IMR-90 (cell line): ENCODE results near the gene F5. TPM values are rescaled to one million over a fixed set of nuclear protein-coding genes. Genes with fewer than 3 reads are reported as not detected.
A peak's percentile ranks its signal among the peaks of the same experiment; 100 is the strongest.

Experiments
- ATAC-seq: fragments of 200-7000 bp; cut with Tn5 transposase; 2 replicates; pipeline ENCODE4 v1.9.1; 2020; ENCODE audit warnings: low read depth, mild to moderate bottlenecking, moderate library complexity
- BruUV-seq: library from RNA; stranded (reverse); fragments of 400-500 nt; replicated peaks from 2 replicates; lab custom pipeline; 2021; lab: Mats Ljungman, UMichigan
- CTCF ChIA-PET: fragments of 300-600 bp; formaldehyde crosslinking; extraction: SDS; loops from one replicate; lab custom pipeline; 2021; ENCODE audit warnings: antibody characterized with exemption; lab: Yijun Ruan, JAX
- POLR2A ChIA-PET: fragments of 300-600 bp; sonication (Branson Sonifier 250); formaldehyde crosslinking; loops from one replicate; lab custom pipeline; 2022; ENCODE audit warnings: antibody characterized with exemption; ENCODE audit not compliant: unreplicated experiment; lab: Charles Lee
- DNase-seq: peaks from one replicate; pipeline ENCODE4 v3.0.0; 2013
- H2AFZ ChIP-seq: replicated peaks from 2 replicates; pipeline ENCODE3; 2013; ENCODE audit warnings: low read length, mild to moderate bottlenecking; ENCODE audit not compliant: poor library complexity
- H2AK5ac ChIP-seq: 2 replicates; pipeline ENCODE4 v1.6.1; 2013; ENCODE audit warnings: low read depth, low read length, inconsistent platforms
- H2AK9ac ChIP-seq: replicated peaks from 2 replicates; pipeline ENCODE3; 2013; ENCODE audit warnings: mild to moderate bottlenecking, low read depth, low read length, moderate library complexity; ENCODE audit not compliant: poor library complexity
- H2BK120ac ChIP-seq: 2 replicates; pipeline ENCODE4 v1.6.1; 2013; ENCODE audit warnings: low read depth, low read length, inconsistent platforms
- H2BK15ac ChIP-seq: 3 replicates; pipeline ENCODE4 v1.6.1; 2013; ENCODE audit warnings: low read depth, low read length, inconsistent platforms
- H2BK20ac ChIP-seq: 2 replicates; pipeline ENCODE4 v1.6.1; 2013; ENCODE audit warnings: low read depth, mild to moderate bottlenecking, inconsistent platforms, low read length, moderate library complexity
- H2BK5ac ChIP-seq: 2 replicates; pipeline ENCODE4 v1.6.1; 2013; ENCODE audit warnings: mild to moderate bottlenecking, low read depth, low read length, inconsistent platforms; ENCODE audit not compliant: poor library complexity, severe bottlenecking
- H3K14ac ChIP-seq: replicated peaks from 2 replicates; pipeline ENCODE4 v1.6.1; 2013; ENCODE audit warnings: low read depth, low read length, inconsistent platforms
- H3K18ac ChIP-seq: 2 replicates; pipeline ENCODE4 v1.6.1; 2013; ENCODE audit warnings: low read depth, low read length, control low read depth
- H3K23ac ChIP-seq: 2 replicates; pipeline ENCODE4 v1.6.1; 2013; ENCODE audit warnings: low read depth, low read length, inconsistent platforms
- H3K27ac ChIP-seq: 2 replicates; pipeline ENCODE4 v1.5.1; 2013; ENCODE audit warnings: mild to moderate bottlenecking, control low read depth, low read length; ENCODE audit not compliant: insufficient read depth
- H3K27me3 ChIP-seq: 2 replicates; pipeline ENCODE4 v1.6.1; 2013; ENCODE audit warnings: low read length; ENCODE audit not compliant: control insufficient read depth, insufficient read depth
- H3K36me3 ChIP-seq: 2 replicates; pipeline ENCODE4 v1.6.1; 2013; ENCODE audit warnings: low read length, mixed read lengths; ENCODE audit not compliant: control insufficient read depth, insufficient read depth
- H3K4ac ChIP-seq: 2 replicates; pipeline ENCODE4 v1.6.1; 2013; ENCODE audit warnings: low read depth, low read length, inconsistent platforms
- H3K4me1 ChIP-seq: 2 replicates; pipeline ENCODE4 v1.6.1; 2013; ENCODE audit warnings: low read length, mixed read lengths; ENCODE audit not compliant: control insufficient read depth, insufficient read depth
- H3K4me2 ChIP-seq: 2 replicates; pipeline ENCODE4 v1.6.1; 2013; ENCODE audit warnings: low read depth, mild to moderate bottlenecking, control low read depth, low read length, moderate library complexity
- H3K4me3 ChIP-seq: 2 replicates; pipeline ENCODE4 v1.5.1; 2013; ENCODE audit warnings: low read depth, mild to moderate bottlenecking, control low read depth, low read length, moderate library complexity; ENCODE audit not compliant: insufficient read depth
- H3K56ac ChIP-seq: 2 replicates; pipeline ENCODE4 v1.6.1; 2013; ENCODE audit warnings: low read length, inconsistent platforms; ENCODE audit not compliant: insufficient read depth; ENCODE audit errors: extremely low read depth
- H3K79me1 ChIP-seq, 2 experiments: 2 replicates each; pipeline ENCODE4 v1.6.1; 2013; ENCODE audit warnings: low read length in 2 of 2, inconsistent platforms in 1 of 2, low read depth in 1 of 2
- H3K9ac ChIP-seq: 2 replicates; pipeline ENCODE4 v1.6.1; 2013; ENCODE audit warnings: low read depth, low read length, control low read depth
- H3K9me1 ChIP-seq: 2 replicates; pipeline ENCODE4 v1.6.1; 2013; ENCODE audit warnings: low read length, inconsistent platforms; ENCODE audit not compliant: insufficient read depth
- H3K9me3 ChIP-seq: 2 replicates; pipeline ENCODE4 v1.6.1; 2013; ENCODE audit warnings: low read length; ENCODE audit not compliant: control insufficient read depth, insufficient read depth
- H4K20me1 ChIP-seq: 2 replicates; pipeline ENCODE4 v1.6.1; 2013; ENCODE audit warnings: low read length, inconsistent platforms; ENCODE audit not compliant: insufficient read depth
- H4K5ac ChIP-seq: 2 replicates; pipeline ENCODE4 v1.6.1; 2013; ENCODE audit warnings: mild to moderate bottlenecking, low read depth, low read length, control low read depth
- H4K8ac ChIP-seq, 2 experiments: 2 replicates each; pipeline ENCODE4 v1.6.1; 2013; ENCODE audit warnings: low read depth in 2 of 2, low read length in 2 of 2, control low read depth in 1 of 2, inconsistent platforms in 1 of 2
- H4K91ac ChIP-seq: 2 replicates; pipeline ENCODE4 v1.6.1; 2013; ENCODE audit warnings: low read depth, low read length, inconsistent platforms; ENCODE audit not compliant: insufficient read depth
- CEBPB ChIP-seq: IDR thresholded peaks from 2 replicates; pipeline ENCODE4 v1.6.1; 2012; ENCODE audit warnings: low read depth, low read length, improper control_type of control experiment
- MAZ ChIP-seq: IDR thresholded peaks from 2 replicates; pipeline ENCODE4 v1.6.1; 2012; ENCODE audit warnings: low read depth, mild to moderate bottlenecking, low read length, improper control_type of control experiment, moderate library complexity, borderline replicate concordance
- MXI1 ChIP-seq: IDR thresholded peaks from 2 replicates; pipeline ENCODE4 v1.6.1; 2012; ENCODE audit warnings: low read depth, mild to moderate bottlenecking, low read length, moderate library complexity, borderline replicate concordance
- RAD21 ChIP-seq: IDR thresholded peaks from 2 replicates; pipeline ENCODE4 v1.6.1; 2012; ENCODE audit warnings: low read length, improper control_type of control experiment
- RCOR1 ChIP-seq: IDR thresholded peaks from 2 replicates; pipeline ENCODE4 v1.6.1; 2012; ENCODE audit warnings: mild to moderate bottlenecking, low read length, improper control_type of control experiment; ENCODE audit not compliant: insufficient replicate concordance
- SMC3 ChIP-seq: fragments of 150-350 bp; IDR thresholded peaks from 2 replicates; pipeline ENCODE4 v1.6.1; 2016; ENCODE audit warnings: low read depth, mild to moderate bottlenecking, antibody characterized with exemption, low read length, moderate library complexity
- WGBS, 2 experiments: methylation state at CpG; one replicate each; pipeline versions ENCODE4 v1.1.5 to v1.1.7; 2013; ENCODE audit warnings: missing lambda C conversion rate in 2 of 2; ENCODE audit not compliant: insufficient read length in 1 of 2; ENCODE audit errors: extremely low coverage in 2 of 2; 5-methylcytosine and 5-hydroxymethylcytosine counted together
- dilution Hi-C: fragments of 300-500 bp; cut with HindIII; formaldehyde crosslinking; loops from one replicate; pipeline ENCODE4 v1.14.3; 2018; ENCODE audit warnings: low sequenced_read_pairs; ENCODE audit not compliant: unreplicated experiment
- in situ Hi-C: fragments of 300-500 bp; cut with MboI; formaldehyde crosslinking; loops from 3 replicates; pipeline ENCODE4 v1.14.3; 2019; ENCODE audit warnings: low sequenced_read_pairs, inconsistent platforms, mixed read lengths
- intact Hi-C: fragments of 100-400 bp; cut with micrococcal nuclease; formaldehyde crosslinking; loops from 2 replicates; pipeline ENCODE4 v1.10.0; 2022
- polyA plus RNA-seq, 3 experiments: library from polyadenylated mRNA; depleted of rRNA; stranded (reverse); fragments of >200 nt; gene quantifications; 2 replicates each; pipeline ENCODE4 v1.2.3, GENCODE V29; 2012; ENCODE audit warnings: low replicate concordance in 1 of 3
- total RNA-seq: library from RNA; depleted of rRNA; stranded (reverse); fragments of >200 nt; gene quantifications from 2 replicates; pipeline ENCODE4 v1.2.3, GENCODE V29; 2012
- TF ChIP-seq, protein P1 (sequence below): fragments of 150-350 bp; IDR thresholded peaks from 2 replicates; pipeline ENCODE4 v1.6.1; 2017; ENCODE audit warnings: mild to moderate bottlenecking, antibody characterized with exemption, low read length, low read depth

Gene F5
- total and polyA plus RNA-seq, 2 of the 4 experiments (the other 2 are of a cell fraction): not detected

DNA sequence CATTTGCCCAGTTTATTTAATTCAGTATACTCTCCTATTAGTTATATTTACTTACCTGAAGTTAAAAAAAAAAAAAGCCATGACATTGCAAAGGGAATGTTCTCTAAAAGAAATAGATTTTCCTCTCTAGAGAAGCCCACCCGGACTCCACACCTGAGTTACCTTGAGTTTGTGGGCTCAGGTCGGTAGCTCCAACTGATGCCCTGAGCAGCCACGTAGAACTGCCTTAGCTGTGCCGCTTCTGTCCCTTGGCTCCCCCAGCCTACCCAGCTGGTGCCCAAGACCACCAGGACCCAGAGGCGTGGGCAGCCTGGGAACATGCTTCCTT, 250 bp downstream of the F5 start:
- H3K4me1 ChIP-seq: no peaks in the 10 kb centered on the region
- H4K20me1 ChIP-seq: no peaks in the 10 kb centered on the region
- in situ Hi-C loops: no loop called here
- H3K18ac ChIP-seq: no peak overlapping the region
- no peaks in the 10 kb centered on the region for H3K9me1 ChIP-seq
- no peak overlapping the region for H3K4ac ChIP-seq
- H2BK15ac ChIP-seq: no peak overlapping the region
- 17% methylated on average over 1 of the region's 5 CpGs; no CpG with 5 or more reads in 1 of the 2 experiments for WGBS, 2 experiments
- DNase-seq: no peak
- no peak overlapping the region for H3K4me2 ChIP-seq
- H3K23ac ChIP-seq: no peak overlapping the region
- H4K91ac ChIP-seq: no peak overlapping the region
- TF ChIP-seq, protein P1, sequence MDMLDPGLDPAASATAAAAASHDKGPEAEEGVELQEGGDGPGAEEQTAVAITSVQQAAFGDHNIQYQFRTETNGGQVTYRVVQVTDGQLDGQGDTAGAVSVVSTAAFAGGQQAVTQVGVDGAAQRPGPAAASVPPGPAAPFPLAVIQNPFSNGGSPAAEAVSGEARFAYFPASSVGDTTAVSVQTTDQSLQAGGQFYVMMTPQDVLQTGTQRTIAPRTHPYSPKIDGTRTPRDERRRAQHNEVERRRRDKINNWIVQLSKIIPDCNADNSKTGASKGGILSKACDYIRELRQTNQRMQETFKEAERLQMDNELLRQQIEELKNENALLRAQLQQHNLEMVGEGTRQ: no peak
- TF ChIP-seq SMC3 (no peak), MAZ (no peak), RCOR1 (no peak), RAD21 (no peak), MXI1 (no peak), CEBPB (no peak)
- CTCF ChIA-PET: interaction anchor here (1.0 to 1.3 kb wide), 3 partner anchors 11 to 124 kb away, joined by 3 to 4 read pairs (median 3); no protein-coding TSS in a partner anchor
- no peak overlapping the region for H2AK9ac ChIP-seq
- no peak overlapping the region for H3K14ac ChIP-seq
- no peak overlapping the region for H3K9ac ChIP-seq
- H4K5ac ChIP-seq: no peak overlapping the region
- H3K36me3 ChIP-seq: no peaks in the 10 kb centered on the region
- H2BK5ac ChIP-seq: no peak overlapping the region
- H2AK5ac ChIP-seq: no peak overlapping the region
- H3K27ac ChIP-seq: no peak overlapping the region
- no peak for ATAC-seq
- peaks cover 3% of the 10 kb centered on the region; the same call in 1 of the 2 replicates for H3K27me3 ChIP-seq
- BruUV-seq: no TSS peak
- POLR2A ChIA-PET: no interaction called here
- dilution Hi-C loops: no loop called here
- no peaks in the 10 kb centered on the region for H3K9me3 ChIP-seq
- no peak overlapping the region for H2BK120ac ChIP-seq
- H4K8ac ChIP-seq: no peak overlapping the region
- no peak overlapping the region for H3K4me3 ChIP-seq
- H3K79me1 ChIP-seq: no peaks in the 10 kb centered on the region
- intact Hi-C loops: no loop called here
- H3K56ac ChIP-seq: no peak overlapping the region
- peak overlapping the region; percentile 40 for H2AFZ ChIP-seq
- H2BK20ac ChIP-seq: no peak overlapping the region
